Subcutaneous abdominal adipose tissue (tissue), 5 donors: ENCODE results near the gene PASD1.
"Not testable (repeated sequence)": the region's sequence is repeated elsewhere in the genome, so short reads cannot be mapped to it uniquely, and the experiment has no call there.

ENCODE experiments used
- H3K27ac ChIP-seq: one replicate; pipeline ENCODE4 v1.7.0; 2013; ENCODE audit warnings: low read depth, mild to moderate bottlenecking, inconsistent platforms, low read length, moderate library complexity
- H3K27me3 ChIP-seq, 5 donors: one replicate each; pipeline ENCODE4 v1.7.0; 2013; ENCODE audit warnings: low read length in 5 of 5, inconsistent platforms in 1 of 5; ENCODE audit not compliant: control insufficient read depth in 5 of 5, insufficient read depth in 4 of 5
- H3K36me3 ChIP-seq, 5 donors: one replicate each; pipeline ENCODE4 v1.7.0; 2013; ENCODE audit warnings: low read length in 5 of 5; ENCODE audit not compliant: control insufficient read depth in 5 of 5, insufficient read depth in 5 of 5
- H3K4me1 ChIP-seq, 5 donors: one replicate each; pipeline ENCODE4 v1.7.0; 2013; ENCODE audit warnings: low read length in 5 of 5, mild to moderate bottlenecking in 3 of 5, moderate library complexity in 1 of 5; ENCODE audit not compliant: control insufficient read depth in 5 of 5, insufficient read depth in 5 of 5
- H3K4me3 ChIP-seq, 5 donors: one replicate each; pipeline ENCODE4 v1.7.0; 2013; ENCODE audit warnings: low read length in 5 of 5, low read depth in 1 of 5
- H3K9ac ChIP-seq, 5 donors: one replicate each; pipeline ENCODE4 v1.7.0; 2013; ENCODE audit warnings: low read length in 5 of 5, mild to moderate bottlenecking in 4 of 5, moderate library complexity in 3 of 5
- H3K9me3 ChIP-seq, 5 donors: one replicate each; pipeline ENCODE4 v1.7.0; 2013; ENCODE audit warnings: low read length in 5 of 5; ENCODE audit not compliant: control insufficient read depth in 5 of 5
- donor health status: healthy.
- donor health status: healthy.
- donor health status: healthy.
- donor health status: healthy.
- donor health status: healthy.

Gene PASD1

GRCh38 chrX:151563449-151563848 is at the start of gene PASD1:
PASD1 (plus strand) TSS chrX:151563675; CDS start chrX:151601554, 37,879 bp downstream.
- H3K27me3 ChIP-seq: peaks cover 0 to 3% (median 0%) of the 10 kb centered on the region in 5 donors
- no peaks in the 10 kb centered on the region for H3K4me1 ChIP-seq
- peaks cover 0 to 9% (median 2%) of the 10 kb centered on the region in 5 donors for H3K9me3 ChIP-seq
- no peak within 1 kb of the TSS for H3K27ac ChIP-seq
- H3K4me3 ChIP-seq: no peak within 1 kb of the TSS
- H3K36me3 ChIP-seq: no peaks in the 10 kb centered on the region
- H3K9ac ChIP-seq: no peak within 1 kb of the TSS

- Histone ChIP-seq H3K4me1 (no peaks in the 10 kb centered on the region), H3K27ac (no peak overlapping the region), H3K9me3 (no peaks in the 10 kb centered on the region), H3K36me3 (no peaks in the 10 kb centered on the region), H3K4me3 (no peak overlapping the region), H3K27me3 (peaks cover 4 to 8% (median 5%) of the 10 kb centered on the region in 5 donors), H3K9ac (no peak overlapping the region)
Observed at GRCh38 chrX:151515237-151515636, 48.2 kb upstream of the PASD1 start.

- Histone ChIP-seq H3K9ac (no peak overlapping the region), H3K27me3 (peaks cover 4 to 8% (median 5%) of the 10 kb centered on the region in 5 donors), H3K27ac (no peak overlapping the region)
Observed at GRCh38 chrX:151516538-151517187, 46.8 kb upstream of the PASD1 start.

GRCh38 chrX:151517421-151517820 is 46.1 kb upstream of the PASD1 start:
- no peak overlapping the region for H3K9ac ChIP-seq
- H3K4me3 ChIP-seq: no peak overlapping the region
- H3K4me1 ChIP-seq: no peaks in the 10 kb centered on the region
- H3K27me3 ChIP-seq: peaks cover 5 to 9% (median 7%) of the 10 kb centered on the region in 5 donors
- no peaks in the 10 kb centered on the region for H3K36me3 ChIP-seq
- no peaks in the 10 kb centered on the region for H3K9me3 ChIP-seq
- no peak overlapping the region for H3K27ac ChIP-seq

More at GRCh38 chrX:151516538-151517187, 46.8 kb upstream of the PASD1 start:
- no peaks in the 10 kb centered on the region for H3K4me1 ChIP-seq
- H3K9me3 ChIP-seq: no peaks in the 10 kb centered on the region
- H3K36me3 ChIP-seq: no peaks in the 10 kb centered on the region
- H3K4me3 ChIP-seq: no peak overlapping the region

- H3K36me3 ChIP-seq: no peaks in the 10 kb centered on the region
- no peak overlapping the region for H3K9ac ChIP-seq
- H3K4me3 ChIP-seq: no peak overlapping the region
- H3K4me1 ChIP-seq: no peaks in the 10 kb centered on the region
- H3K27me3 ChIP-seq: peaks cover 0 to 5% (median 0%) of the 10 kb centered on the region in 5 donors
- H3K9me3 ChIP-seq: no peaks in the 10 kb centered on the region
- no peak overlapping the region for H3K27ac ChIP-seq
Observed at GRCh38 chrX:151523351-151523750, 40.1 kb upstream of the PASD1 start.

GRCh38 chrX:151536571-151536970 is 26.9 kb upstream of the PASD1 start:
- H3K36me3 ChIP-seq: no peaks in the 10 kb centered on the region
- peaks cover 0 to 8% (median 2%) of the 10 kb centered on the region in 5 donors for H3K27me3 ChIP-seq
- H3K9me3 ChIP-seq: no peaks in the 10 kb centered on the region

GRCh38 chrX:151537572-151537971 is 25.9 kb upstream of the PASD1 start:
- Histone ChIP-seq H3K9me3 (no peaks in the 10 kb centered on the region), H3K4me1 (no peaks in the 10 kb centered on the region), H3K36me3 (no peaks in the 10 kb centered on the region), H3K9ac (no peak overlapping the region), H3K27me3 (peaks cover 0 to 5% (median 2%) of the 10 kb centered on the region in 5 donors), H3K4me3 (no peak overlapping the region), H3K27ac (no peak overlapping the region)

More at GRCh38 chrX:151536571-151536970, 26.9 kb upstream of the PASD1 start:
- Histone ChIP-seq H3K9ac (no peak overlapping the region), H3K27ac (no peak overlapping the region), H3K4me1 (no peaks in the 10 kb centered on the region), H3K4me3 (no peak overlapping the region)

- Histone ChIP-seq H3K36me3 (no peaks in the 10 kb centered on the region), H3K4me1 (no peaks in the 10 kb centered on the region), H3K27ac (no peak overlapping the region), H3K4me3 (no peak overlapping the region), H3K9me3 (no peaks in the 10 kb centered on the region), H3K27me3 (peaks cover 0 to 5% (median 0%) of the 10 kb centered on the region in 5 donors), H3K9ac (no peak overlapping the region)
Observed at GRCh38 chrX:151538190-151539122, 25.0 kb upstream of the PASD1 start.

GRCh38 chrX:151543706-151544105 is 19.8 kb upstream of the PASD1 start:
- Histone ChIP-seq H3K36me3 (no peaks in the 10 kb centered on the region), H3K9ac (no peak overlapping the region), H3K9me3 (no peaks in the 10 kb centered on the region), H3K4me1 (no peaks in the 10 kb centered on the region), H3K4me3 (no peak overlapping the region), H3K27me3 (peaks cover 0 to 9% (median 2%) of the 10 kb centered on the region in 5 donors), H3K27ac (no peak overlapping the region)

GRCh38 chrX:151546226-151546625 is 17.2 kb upstream of the PASD1 start:
- H3K27me3 ChIP-seq, H3K9ac ChIP-seq, H3K4me1 ChIP-seq, H3K36me3 ChIP-seq, H3K9me3 ChIP-seq, H3K4me3 ChIP-seq, H3K27ac ChIP-seq: not testable (repeated sequence)
